Activated naive CD4-positive, alpha-beta T cell (primary cell): ENCODE measurements around the gene SECISBP2.
"Not testable (repeated sequence)": the region's sequence is repeated elsewhere in the genome, so short reads cannot be mapped to it uniquely, and the experiment has no call there.

ENCODE experiments used
- DNase-seq, 4 experiments: peaks; one replicate each; lab custom pipeline; 2025; lab: John Stamatoyannopoulos, UW

Gene SECISBP2

GRCh38 chr9:89364666-89365531, 46.6 kb downstream of the SECISBP2 start:
- no peak for DNase-seq

GRCh38 chr9:89365532-89365912, 47.2 kb downstream of the SECISBP2 start:
- no peak for DNase-seq

- DNase-seq, result no peak
Measured at GRCh38 chr9:89366711-89367110, 48.4 kb downstream of the SECISBP2 start.

- DNase-seq, result no peak
Measured at GRCh38 chr9:89367281-89367680, 49.0 kb downstream of the SECISBP2 start.

GRCh38 chr9:89367726-89368437, 49.6 kb downstream of the SECISBP2 start:
- DNase-seq, result no peak

- DNase-seq, result no peak
Measured at GRCh38 chr9:89368550-89368949, 50.2 kb downstream of the SECISBP2 start.

- no peak for DNase-seq
Measured at GRCh38 chr9:89368978-89369377, 50.7 kb downstream of the SECISBP2 start.

GRCh38 chr9:89370593-89370992, 52.3 kb downstream of the SECISBP2 start:
- DNase-seq, result no peak

- not testable (repeated sequence) for DNase-seq
Measured at GRCh38 chr9:89371791-89372190, 53.5 kb downstream of the SECISBP2 start.

GRCh38 chr9:89372230-89372816, 54.0 kb downstream of the SECISBP2 start:
- no peak for DNase-seq

- DNase-seq, result no peak
Measured at GRCh38 chr9:89372979-89373378, 54.7 kb downstream of the SECISBP2 start.

GRCh38 chr9:89374176-89374575, 55.9 kb downstream of the SECISBP2 start:
- DNase-seq, result no peak

GRCh38 chr9:89375191-89375760, 57.0 kb downstream of the SECISBP2 start:
- no peak for DNase-seq

GRCh38 chr9:89376286-89376685, 58.0 kb downstream of the SECISBP2 start:
- no peak for DNase-seq

- no peak for DNase-seq
Measured at GRCh38 chr9:89376741-89377351, 58.5 kb downstream of the SECISBP2 start.

- no peak for DNase-seq
Measured at GRCh38 chr9:89377411-89377810, 59.1 kb downstream of the SECISBP2 start.

- no peak for DNase-seq
Measured at GRCh38 chr9:89378541-89378940, 60.2 kb downstream of the SECISBP2 start.

- no peak for DNase-seq
Measured at GRCh38 chr9:89379031-89379430, 60.7 kb downstream of the SECISBP2 start.

- no peak for DNase-seq
Measured at GRCh38 chr9:89379508-89380115, 61.3 kb downstream of the SECISBP2 start.

- DNase-seq, result no peak
Measured at GRCh38 chr9:89380437-89381307, 62.4 kb downstream of the SECISBP2 start.

- DNase-seq, result no peak
Measured at GRCh38 chr9:89381308-89381609, 63.0 kb downstream of the SECISBP2 start.
